Effector memory CD4-positive, alpha-beta T cell (primary cell): ENCODE measurements around the gene NCOR1.

ENCODE experiments used
- DNase-seq, 3 donors: peaks; one replicate each; pipeline ENCODE4 v3.0.0-alpha.2; 2020
- H3K27ac ChIP-seq: 2 replicates; pipeline ENCODE4 v1.7.0; 2013; ENCODE audit warnings: mild to moderate bottlenecking, low read length, moderate library complexity; ENCODE audit not compliant: insufficient read depth, poor library complexity, severe bottlenecking
- H3K27me3 ChIP-seq: replicated peaks from 2 replicates; pipeline ENCODE4 v1.7.0; 2013; ENCODE audit warnings: mild to moderate bottlenecking, low read length; ENCODE audit not compliant: insufficient read depth, control insufficient read depth, poor library complexity, severe bottlenecking
- H3K36me3 ChIP-seq: 2 replicates; pipeline ENCODE4 v1.7.0; 2013; ENCODE audit warnings: mild to moderate bottlenecking, low read length, moderate library complexity; ENCODE audit not compliant: control insufficient read depth, insufficient read depth
- H3K4me1 ChIP-seq: 2 replicates; pipeline ENCODE4 v1.7.0; 2013; ENCODE audit warnings: low read length, mild to moderate bottlenecking; ENCODE audit not compliant: control insufficient read depth, insufficient read depth, poor library complexity, severe bottlenecking
- H3K4me3 ChIP-seq: 2 replicates; pipeline ENCODE4 v1.7.0; 2013; ENCODE audit warnings: low read length, low read depth, mild to moderate bottlenecking; ENCODE audit not compliant: insufficient read depth, poor library complexity, severe bottlenecking
- H3K9me3 ChIP-seq: 2 replicates; pipeline ENCODE4 v1.7.0; 2013; ENCODE audit warnings: mild to moderate bottlenecking, low read length, moderate library complexity; ENCODE audit not compliant: control insufficient read depth

Gene NCOR1

GRCh38 chr17:16048811-16049449 is 166.4 kb downstream of the NCOR1 start:
- H3K36me3 ChIP-seq: peaks cover 43% of the 10 kb centered on the region
- DNase-seq: no peak
- H3K4me3 ChIP-seq: no peak overlapping the region

GRCh38 chr17:16046966-16047365 is 168.4 kb downstream of the NCOR1 start:
- no peak overlapping the region for H3K4me3 ChIP-seq
- peaks cover 57% of the 10 kb centered on the region for H3K36me3 ChIP-seq
- no peaks in the 10 kb centered on the region for H3K4me1 ChIP-seq
- no peak overlapping the region for H3K27ac ChIP-seq
- H3K9me3 ChIP-seq: no peaks in the 10 kb centered on the region
- no peaks in the 10 kb centered on the region for H3K27me3 ChIP-seq
- DNase-seq: no peak

More at GRCh38 chr17:16048811-16049449, 166.4 kb downstream of the NCOR1 start:
- no peaks in the 10 kb centered on the region for H3K27me3 ChIP-seq
- H3K4me1 ChIP-seq: no peaks in the 10 kb centered on the region
- H3K27ac ChIP-seq: no peak overlapping the region
- no peaks in the 10 kb centered on the region for H3K9me3 ChIP-seq

- H3K27me3 ChIP-seq: no peaks in the 10 kb centered on the region
- H3K36me3 ChIP-seq: peaks cover 71% of the 10 kb centered on the region
- no peaks in the 10 kb centered on the region for H3K4me1 ChIP-seq
- no peak overlapping the region for H3K4me3 ChIP-seq
- no peak for DNase-seq
- H3K27ac ChIP-seq: no peak overlapping the region
- no peaks in the 10 kb centered on the region for H3K9me3 ChIP-seq
Measured at GRCh38 chr17:16044487-16044886, 170.8 kb downstream of the NCOR1 start.

GRCh38 chr17:16040710-16041251 is 174.6 kb downstream of the NCOR1 start:
- H3K36me3 ChIP-seq: peaks cover 55% of the 10 kb centered on the region

GRCh38 chr17:16037636-16038035 is 177.7 kb downstream of the NCOR1 start:
- H3K4me1 ChIP-seq: no peaks in the 10 kb centered on the region
- no peak overlapping the region for H3K4me3 ChIP-seq
- no peaks in the 10 kb centered on the region for H3K27me3 ChIP-seq
- no peak for DNase-seq
- H3K9me3 ChIP-seq: no peaks in the 10 kb centered on the region
- no peak overlapping the region for H3K27ac ChIP-seq
- peaks cover 57% of the 10 kb centered on the region for H3K36me3 ChIP-seq

More at GRCh38 chr17:16040710-16041251, 174.6 kb downstream of the NCOR1 start:
- Histone ChIP-seq H3K4me3 (no peak overlapping the region), H3K4me1 (no peaks in the 10 kb centered on the region), H3K9me3 (no peaks in the 10 kb centered on the region), H3K27ac (no peak overlapping the region), H3K27me3 (no peaks in the 10 kb centered on the region)
- DNase-seq: no peak

GRCh38 chr17:16036261-16036660 is 179.1 kb downstream of the NCOR1 start:
- peaks cover 57% of the 10 kb centered on the region for H3K36me3 ChIP-seq
- no peaks in the 10 kb centered on the region for H3K27me3 ChIP-seq
- H3K9me3 ChIP-seq: no peaks in the 10 kb centered on the region
- no peak overlapping the region for H3K27ac ChIP-seq
- H3K4me1 ChIP-seq: no peaks in the 10 kb centered on the region
- no peak overlapping the region for H3K4me3 ChIP-seq
- DNase-seq: no peak

- Histone ChIP-seq H3K27me3 (no peaks in the 10 kb centered on the region), H3K4me3 (no peak overlapping the region), H3K27ac (no peak overlapping the region), H3K9me3 (no peaks in the 10 kb centered on the region), H3K4me1 (no peaks in the 10 kb centered on the region), H3K36me3 (peaks cover 60% of the 10 kb centered on the region)
- no peak for DNase-seq
Measured at GRCh38 chr17:16033729-16034349, 181.5 kb downstream of the NCOR1 start.

GRCh38 chr17:16027708-16028584 is 187.4 kb downstream of the NCOR1 start:
- no peak overlapping the region for H3K4me3 ChIP-seq
- H3K36me3 ChIP-seq: peaks cover 75% of the 10 kb centered on the region
- no peaks in the 10 kb centered on the region for H3K9me3 ChIP-seq
- H3K27ac ChIP-seq: peak overlapping the region; percentile 51
- no peaks in the 10 kb centered on the region for H3K27me3 ChIP-seq
- DNase-seq: no peak
- H3K4me1 ChIP-seq: peaks cover 3% of the 10 kb centered on the region

- no peak overlapping the region for H3K27ac ChIP-seq
- DNase-seq: no peak
- no peaks in the 10 kb centered on the region for H3K9me3 ChIP-seq
- H3K4me3 ChIP-seq: no peak overlapping the region
- H3K4me1 ChIP-seq: peaks cover 3% of the 10 kb centered on the region
- no peaks in the 10 kb centered on the region for H3K27me3 ChIP-seq
- peaks cover 65% of the 10 kb centered on the region for H3K36me3 ChIP-seq
Measured at GRCh38 chr17:16026895-16027294, 188.4 kb downstream of the NCOR1 start.
